ENCODE results near the gene DMRT2. TPM values are rescaled to one million over a fixed set of nuclear protein-coding genes. Genes with fewer than 3 reads are reported as not detected.

DMRT2 gene
- total RNA-seq, 4 donors from 2014 or later, result 0.45 TPM; not detected in 3

DNA sequence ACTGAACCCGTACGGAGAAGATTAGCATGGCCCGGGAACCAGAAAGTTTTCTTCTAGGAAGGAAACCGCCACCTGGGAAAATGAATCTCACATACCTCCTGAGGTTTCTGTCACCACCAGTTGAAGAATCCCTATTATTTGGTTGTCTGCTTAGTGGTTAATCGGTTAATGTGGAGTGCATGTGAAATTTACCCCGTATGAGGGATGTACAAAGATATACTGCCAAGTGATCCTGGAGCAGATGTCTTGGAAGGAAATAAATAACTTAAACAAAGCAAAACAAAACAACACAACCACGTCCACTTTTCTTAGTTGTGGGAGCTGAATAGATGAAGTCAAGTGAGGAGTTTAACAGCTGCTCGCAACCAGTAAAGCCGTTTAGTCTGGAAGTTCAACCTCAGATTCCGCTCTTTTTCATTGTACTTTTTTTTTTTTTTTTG lies 3.8 kb downstream of the DMRT2 start:
- TF ChIP-seq, protein P1, sequence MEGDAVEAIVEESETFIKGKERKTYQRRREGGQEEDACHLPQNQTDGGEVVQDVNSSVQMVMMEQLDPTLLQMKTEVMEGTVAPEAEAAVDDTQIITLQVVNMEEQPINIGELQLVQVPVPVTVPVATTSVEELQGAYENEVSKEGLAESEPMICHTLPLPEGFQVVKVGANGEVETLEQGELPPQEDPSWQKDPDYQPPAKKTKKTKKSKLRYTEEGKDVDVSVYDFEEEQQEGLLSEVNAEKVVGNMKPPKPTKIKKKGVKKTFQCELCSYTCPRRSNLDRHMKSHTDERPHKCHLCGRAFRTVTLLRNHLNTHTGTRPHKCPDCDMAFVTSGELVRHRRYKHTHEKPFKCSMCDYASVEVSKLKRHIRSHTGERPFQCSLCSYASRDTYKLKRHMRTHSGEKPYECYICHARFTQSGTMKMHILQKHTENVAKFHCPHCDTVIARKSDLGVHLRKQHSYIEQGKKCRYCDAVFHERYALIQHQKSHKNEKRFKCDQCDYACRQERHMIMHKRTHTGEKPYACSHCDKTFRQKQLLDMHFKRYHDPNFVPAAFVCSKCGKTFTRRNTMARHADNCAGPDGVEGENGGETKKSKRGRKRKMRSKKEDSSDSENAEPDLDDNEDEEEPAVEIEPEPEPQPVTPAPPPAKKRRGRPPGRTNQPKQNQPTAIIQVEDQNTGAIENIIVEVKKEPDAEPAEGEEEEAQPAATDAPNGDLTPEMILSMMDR (IDR thresholded peaks at IDR 0.05), result no peak
- TF ChIP-seq POLR2A (IDR thresholded peaks at IDR 0.05), result no peak
- peaks cover 16 to 35% of the 10 kb centered on the region in 2 donors for H3K4me1 ChIP-seq
- intact Hi-C loops (cut with DNase I), result no loop called here
- peaks cover 56% of the 10 kb centered on the region for H3K27me3 ChIP-seq
- H3K9me3 ChIP-seq, result no peaks in the 10 kb centered on the region
- H3K27ac ChIP-seq, result no peak overlapping the region
- no peak overlapping the region for H3K4me3 ChIP-seq (replicated peaks in 1 of 3)
- H3K36me3 ChIP-seq, result no peaks in the 10 kb centered on the region
- no peak for DNase-seq
- 17 to 19% methylated on average over 10 of the region's 10 CpGs for WGBS, 2 donors

DNA sequence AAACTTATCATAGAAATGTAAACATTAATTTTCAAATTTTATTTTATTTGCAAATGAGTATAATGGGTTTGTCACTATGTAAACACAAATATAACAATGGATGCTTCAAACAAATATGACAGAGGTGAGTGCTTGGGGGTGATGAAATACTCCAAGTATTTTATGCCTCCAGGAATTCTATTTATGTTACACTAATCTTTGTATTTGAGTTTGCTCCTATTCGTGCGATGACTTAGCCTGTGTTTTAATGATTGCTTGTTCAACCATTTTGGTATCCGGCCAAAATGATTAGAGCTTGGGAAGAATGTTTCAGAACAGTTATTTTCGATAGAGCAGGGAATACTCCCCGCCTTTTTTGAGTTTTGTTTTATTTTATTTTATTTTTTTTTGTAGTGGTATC lies 5.0 kb downstream of the DMRT2 start:
- Histone ChIP-seq H3K4me1 (peaks cover 9 to 29% of the 10 kb centered on the region in 2 donors), H3K27ac (no peak overlapping the region), H3K4me3 (replicated peaks in 1 of 3) (no peak overlapping the region), H3K36me3 (no peaks in the 10 kb centered on the region), H3K27me3 (peaks cover 50% of the 10 kb centered on the region), H3K9me3 (no peaks in the 10 kb centered on the region)
- TF ChIP-seq, protein P1 (IDR thresholded peaks at IDR 0.05), result no peak
- TF ChIP-seq POLR2A (IDR thresholded peaks at IDR 0.05), result no peak
- no peak for DNase-seq
- WGBS, 2 donors, result 40 to 43% methylated on average over 5 of the region's 5 CpGs
- intact Hi-C loops (cut with DNase I), result no loop called here

DNA sequence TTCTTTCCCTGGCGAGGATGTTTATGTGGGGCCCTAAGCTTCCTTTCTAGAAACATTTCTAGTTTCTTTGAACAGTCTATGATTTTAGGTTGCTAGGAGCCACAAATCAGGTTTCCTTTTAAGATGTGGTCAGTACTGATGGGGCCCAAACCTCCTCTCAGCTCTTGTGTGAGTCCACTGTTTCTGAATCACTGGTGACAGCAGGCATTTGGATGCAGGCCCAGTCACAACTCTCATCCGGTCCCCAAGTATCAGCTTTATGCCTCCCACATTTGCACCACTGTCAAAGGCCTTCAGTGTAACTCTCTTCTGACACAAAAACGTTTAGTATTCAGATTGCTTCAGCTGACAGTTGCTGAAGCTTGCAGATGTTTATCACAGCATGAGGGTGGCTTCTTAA lies 7.8 kb downstream of the DMRT2 start:
- Histone ChIP-seq H3K27me3 (peaks cover 35% of the 10 kb centered on the region), H3K27ac (no peak overlapping the region), H3K4me3 (replicated peaks in 1 of 3) (no peak overlapping the region), H3K9me3 (no peaks in the 10 kb centered on the region), H3K36me3 (no peaks in the 10 kb centered on the region), H3K4me1 (peaks cover 0 to 2% of the 10 kb centered on the region in 2 donors)
- intact Hi-C loops (cut with DNase I), result no loop called here
- DNase-seq, result no peak
- 51 to 56% methylated on average over 3 of the region's 3 CpGs for WGBS, 2 donors
- TF ChIP-seq POLR2A (IDR thresholded peaks at IDR 0.05), result no peak
- TF ChIP-seq, protein P1 (IDR thresholded peaks at IDR 0.05), result no peak

DNA sequence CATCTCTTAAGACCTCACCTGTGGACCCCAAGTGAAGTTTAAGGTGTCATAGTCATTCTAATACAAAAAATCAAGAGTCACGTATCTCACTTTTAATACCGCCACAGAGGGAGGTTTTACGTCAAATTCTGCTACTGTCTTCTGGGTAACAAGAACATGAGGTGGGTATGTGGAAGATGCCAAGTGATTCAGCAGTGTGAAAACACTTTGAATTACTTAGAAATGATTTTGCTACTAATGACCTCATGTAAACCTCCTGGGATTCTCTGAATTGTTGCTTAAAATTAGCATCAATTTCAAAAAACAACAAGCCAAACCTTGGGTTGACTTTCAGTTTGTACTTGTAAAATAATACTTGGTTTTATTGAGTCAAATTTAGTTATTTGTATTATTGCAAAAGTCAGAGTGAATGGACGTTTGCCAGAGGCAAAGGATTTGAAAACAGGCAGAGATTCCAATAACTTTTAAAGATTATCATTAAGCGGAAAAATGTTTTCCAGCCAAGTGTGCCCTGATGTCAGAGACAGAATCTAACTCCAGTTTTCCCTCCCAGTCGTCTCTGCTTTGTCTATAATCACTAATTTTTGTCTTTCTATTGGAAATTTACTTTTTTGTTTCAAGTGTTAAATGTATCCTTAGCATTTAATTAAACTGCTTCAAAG lies 8.8 kb downstream of the DMRT2 start:
- intact Hi-C loops (cut with DNase I), result no loop called here
- Histone ChIP-seq H3K4me3 (replicated peaks in 1 of 3) (no peak overlapping the region), H3K27me3 (peaks cover 25% of the 10 kb centered on the region), H3K36me3 (no peaks in the 10 kb centered on the region), H3K9me3 (no peaks in the 10 kb centered on the region), H3K27ac (no peak overlapping the region), H3K4me1 (no peaks in the 10 kb centered on the region)
- TF ChIP-seq, protein P1 (IDR thresholded peaks at IDR 0.05), result no peak
- TF ChIP-seq POLR2A (IDR thresholded peaks at IDR 0.05), result no peak
- WGBS, 2 donors, result 81% methylated on average over 6 of the region's 6 CpGs
- DNase-seq, result no peak

DNA sequence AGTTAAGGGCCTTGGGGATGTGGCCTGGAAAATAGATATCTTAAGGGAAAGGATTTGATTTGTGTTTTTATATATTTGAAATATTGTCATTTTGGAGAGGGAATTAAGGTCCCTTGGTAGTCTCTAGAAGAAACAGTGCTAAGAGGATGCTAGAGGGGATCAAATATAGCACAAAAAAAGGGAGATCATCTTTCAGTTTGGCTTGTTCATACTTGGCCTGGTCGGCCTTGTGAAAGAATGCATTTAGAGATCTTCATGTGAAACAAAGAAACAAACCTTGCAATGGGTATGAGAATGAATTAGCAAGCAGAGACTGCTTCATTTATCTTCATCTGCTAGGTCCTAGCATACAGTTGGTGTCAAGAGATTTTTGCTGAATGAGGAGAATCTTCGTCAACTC lies 15.0 kb downstream of the DMRT2 start:
- 79 to 81% methylated on average over 2 of the region's 2 CpGs for WGBS, 2 donors
- intact Hi-C loops (cut with DNase I), result no loop called here

More for the DNA sequence above, 15.0 kb downstream of the DMRT2 start:
- Histone ChIP-seq H3K4me1 (no peaks in the 10 kb centered on the region), H3K36me3 (no peaks in the 10 kb centered on the region), H3K9me3 (no peaks in the 10 kb centered on the region), H3K4me3 (replicated peaks in 1 of 3) (no peak overlapping the region), H3K27me3 (no peaks in the 10 kb centered on the region), H3K27ac (no peak overlapping the region)
- TF ChIP-seq POLR2A (IDR thresholded peaks at IDR 0.05), result no peak
- DNase-seq, result no peak

All from thyroid gland (tissue), 4 donors.